22Rv1 (cell line): Measurements from ENCODE around the gene AMOT.

ENCODE experiments used
- CTCF ChIP-seq: fragments of 450-650 bp; IDR thresholded peaks from 2 replicates; pipeline ENCODE4 v1.5.1; 2017; ENCODE audit warnings: mild to moderate bottlenecking
- ZFX ChIP-seq: fragments of 450-650 bp; IDR thresholded peaks from 2 replicates; pipeline ENCODE4 v1.6.1; 2017; ENCODE audit warnings: antibody characterized with exemption, borderline replicate concordance

GRCh38 chrX:112832481-112833095 lies 8.0 kb downstream of the AMOT start:
- TF ChIP-seq CTCF = no peak
- no peak for TF ChIP-seq ZFX
